ENCODE data around the gene BEGAIN.
A peak's percentile ranks its signal among the peaks of the same experiment; 100 is the strongest.

Gene BEGAIN

GRCh38 chr14:100536721-100537445 lies 50.3 kb downstream of the BEGAIN start:
- DNase-seq (ENCODE audit: low spot score) = peak; percentile 22
- no peak for TF ChIP-seq CTCF (IDR thresholded peaks at IDR 0.05; ENCODE audit: extremely low read depth, missing control alignments)

- peak; percentile 7 for DNase-seq (ENCODE audit: low spot score)
- no peak for TF ChIP-seq CTCF (IDR thresholded peaks at IDR 0.05; ENCODE audit: extremely low read depth, missing control alignments)
Observed at GRCh38 chr14:100536121-100536510, 51.1 kb downstream of the BEGAIN start.

GRCh38 chr14:100535287-100536120 lies 51.7 kb downstream of the BEGAIN start:
- DNase-seq (ENCODE audit: low spot score) = peak; percentile 20
- no peak for TF ChIP-seq CTCF (IDR thresholded peaks at IDR 0.05; ENCODE audit: extremely low read depth, missing control alignments)

GRCh38 chr14:100534528-100535286 lies 52.5 kb downstream of the BEGAIN start:
- peak; percentile 17 for DNase-seq (ENCODE audit: low spot score)
- no peak for TF ChIP-seq CTCF (IDR thresholded peaks at IDR 0.05; ENCODE audit: extremely low read depth, missing control alignments)

- DNase-seq (ENCODE audit: low spot score) = peak; percentile 8
- TF ChIP-seq CTCF (IDR thresholded peaks at IDR 0.05; ENCODE audit: extremely low read depth, missing control alignments) = no peak
Observed at GRCh38 chr14:100533656-100534485, 53.3 kb downstream of the BEGAIN start.

- peak; percentile 11 for DNase-seq (ENCODE audit: low spot score)
- no peak for TF ChIP-seq CTCF (IDR thresholded peaks at IDR 0.05; ENCODE audit: extremely low read depth, missing control alignments)
Observed at GRCh38 chr14:100532906-100533655, 54.1 kb downstream of the BEGAIN start.
